Hepatocyte (in vitro differentiated cells): ENCODE results near the gene IFFO2. TPM values are rescaled to one million over a fixed set of nuclear protein-coding genes. Genes with fewer than 3 reads are reported as not detected.

Experiments used
- DNase-seq: peaks from one replicate; pipeline ENCODE4 v3.0.0-alpha.2; 2016; ENCODE audit warnings: low spot score
- H2AFZ ChIP-seq: fragments of 200-600 bp; sonication (generic); 2 replicates; pipeline ENCODE4 v1.6.0; 2016; ENCODE audit warnings: antibody characterized with exemption, mild to moderate bottlenecking
- H3K27ac ChIP-seq: fragments of 200-600 bp; sonication (generic); 2 replicates; pipeline ENCODE4 v1.5.1; 2016; ENCODE audit warnings: mild to moderate bottlenecking
- H3K27me3 ChIP-seq: fragments of 200-600 bp; sonication (generic); 2 replicates; pipeline ENCODE4 v1.6.1; 2016
- H3K36me3 ChIP-seq: fragments of 200-600 bp; sonication (generic); replicated peaks from 2 replicates; pipeline ENCODE4 v1.5.1; 2016; ENCODE audit warnings: low read depth; ENCODE audit not compliant: insufficient read depth
- H3K4me1 ChIP-seq: fragments of 200-600 bp; sonication (generic); 2 replicates; pipeline ENCODE4 v1.5.1; 2016; ENCODE audit warnings: mild to moderate bottlenecking, moderate library complexity; ENCODE audit not compliant: insufficient read depth
- H3K4me2 ChIP-seq: fragments of 200-600 bp; sonication (generic); 2 replicates; pipeline ENCODE4 v1.6.0; 2016
- H3K4me3 ChIP-seq: fragments of 200-600 bp; sonication (generic); 2 replicates; pipeline ENCODE4 v1.5.1; 2016; ENCODE audit warnings: mild to moderate bottlenecking
- H3K79me2 ChIP-seq: fragments of 200-600 bp; sonication (generic); 2 replicates; pipeline ENCODE4 v1.6.0; 2017; ENCODE audit warnings: mild to moderate bottlenecking
- H3K9me2 ChIP-seq: fragments of 200-600 bp; sonication (generic); replicated peaks from 2 replicates; pipeline ENCODE4 v1.6.0; 2017; ENCODE audit warnings: mild to moderate bottlenecking; ENCODE audit not compliant: insufficient read depth
- H3K9me3 ChIP-seq: fragments of 200-600 bp; sonication (generic); 2 replicates; pipeline ENCODE4 v1.5.1; 2016; ENCODE audit warnings: low read depth, mild to moderate bottlenecking
- H4K20me1 ChIP-seq: fragments of 200-600 bp; sonication (generic); 2 replicates; pipeline ENCODE4 v1.6.0; 2016; ENCODE audit warnings: mild to moderate bottlenecking; ENCODE audit not compliant: insufficient read depth, poor library complexity, severe bottlenecking
- EZH2 ChIP-seq: fragments of 200-600 bp; sonication (generic); IDR thresholded peaks from 2 replicates; pipeline ENCODE4 v1.6.1; 2016; ENCODE audit warnings: antibody characterized with exemption, mild to moderate bottlenecking, borderline replicate concordance
- EZH2phosphoT487 ChIP-seq: fragments of 200-600 bp; sonication (generic); IDR thresholded peaks from one replicate; pipeline ENCODE4 v1.6.1; 2018; ENCODE audit warnings: antibody characterized with exemption, mild to moderate bottlenecking, low read depth, moderate library complexity; ENCODE audit not compliant: unreplicated experiment, severe bottlenecking
- WGBS: methylation state at CpG from one replicate; pipeline ENCODE4 v1.1.6; 2016; ENCODE audit warnings: low lambda C conversion rate; ENCODE audit errors: missing lambda C conversion rate; 5-methylcytosine and 5-hydroxymethylcytosine counted together
- polyA plus RNA-seq: library from polyadenylated mRNA; unstranded; fragments of >200 nt; fragmentation: Nextera tagmentation; extraction: Ambion mirVana; gene quantifications from 2 replicates; pipeline ENCODE4 v1.2.1, GENCODE V29; 2016
- total RNA-seq: library from RNA; depleted of rRNA; stranded (reverse); fragments of >200 nt; gene quantifications from 2 replicates; pipeline ENCODE4 v1.2.3, GENCODE V29; 2014
- TF ChIP-seq, protein P1 (sequence below): fragments of 200-600 bp; sonication (generic); IDR thresholded peaks from 2 replicates; pipeline ENCODE4 v1.5.1; 2016; ENCODE audit warnings: antibody characterized with exemption, mild to moderate bottlenecking; ENCODE audit not compliant: poor library complexity

The IFFO2 gene
- total and polyA plus RNA-seq, 2 experiments from 2014 or later = 0.85 to 7.2 TPM

- Histone ChIP-seq H4K20me1 (no peaks in the 10 kb centered on the region), H3K9me3 (no peaks in the 10 kb centered on the region), H3K4me2 (no peak overlapping the region), H3K27me3 (no peaks in the 10 kb centered on the region), H3K9me2 (no peaks in the 10 kb centered on the region), H3K4me3 (no peak overlapping the region), H2AFZ (no peak overlapping the region), H3K4me1 (no peaks in the 10 kb centered on the region), H3K79me2 (no peaks in the 10 kb centered on the region), H3K36me3 (no peaks in the 10 kb centered on the region), H3K27ac (no peak overlapping the region)
- 84% methylated on average over 3 of the region's 3 CpGs for WGBS
- TF ChIP-seq EZH2phosphoT487 (no peak), EZH2 (no peak)
- TF ChIP-seq, protein P1, sequence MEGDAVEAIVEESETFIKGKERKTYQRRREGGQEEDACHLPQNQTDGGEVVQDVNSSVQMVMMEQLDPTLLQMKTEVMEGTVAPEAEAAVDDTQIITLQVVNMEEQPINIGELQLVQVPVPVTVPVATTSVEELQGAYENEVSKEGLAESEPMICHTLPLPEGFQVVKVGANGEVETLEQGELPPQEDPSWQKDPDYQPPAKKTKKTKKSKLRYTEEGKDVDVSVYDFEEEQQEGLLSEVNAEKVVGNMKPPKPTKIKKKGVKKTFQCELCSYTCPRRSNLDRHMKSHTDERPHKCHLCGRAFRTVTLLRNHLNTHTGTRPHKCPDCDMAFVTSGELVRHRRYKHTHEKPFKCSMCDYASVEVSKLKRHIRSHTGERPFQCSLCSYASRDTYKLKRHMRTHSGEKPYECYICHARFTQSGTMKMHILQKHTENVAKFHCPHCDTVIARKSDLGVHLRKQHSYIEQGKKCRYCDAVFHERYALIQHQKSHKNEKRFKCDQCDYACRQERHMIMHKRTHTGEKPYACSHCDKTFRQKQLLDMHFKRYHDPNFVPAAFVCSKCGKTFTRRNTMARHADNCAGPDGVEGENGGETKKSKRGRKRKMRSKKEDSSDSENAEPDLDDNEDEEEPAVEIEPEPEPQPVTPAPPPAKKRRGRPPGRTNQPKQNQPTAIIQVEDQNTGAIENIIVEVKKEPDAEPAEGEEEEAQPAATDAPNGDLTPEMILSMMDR = no peak
- no peak for DNase-seq
Observed at GRCh38 chr1:18875796-18876128, 80.7 kb downstream of the IFFO2 start.

DNA sequence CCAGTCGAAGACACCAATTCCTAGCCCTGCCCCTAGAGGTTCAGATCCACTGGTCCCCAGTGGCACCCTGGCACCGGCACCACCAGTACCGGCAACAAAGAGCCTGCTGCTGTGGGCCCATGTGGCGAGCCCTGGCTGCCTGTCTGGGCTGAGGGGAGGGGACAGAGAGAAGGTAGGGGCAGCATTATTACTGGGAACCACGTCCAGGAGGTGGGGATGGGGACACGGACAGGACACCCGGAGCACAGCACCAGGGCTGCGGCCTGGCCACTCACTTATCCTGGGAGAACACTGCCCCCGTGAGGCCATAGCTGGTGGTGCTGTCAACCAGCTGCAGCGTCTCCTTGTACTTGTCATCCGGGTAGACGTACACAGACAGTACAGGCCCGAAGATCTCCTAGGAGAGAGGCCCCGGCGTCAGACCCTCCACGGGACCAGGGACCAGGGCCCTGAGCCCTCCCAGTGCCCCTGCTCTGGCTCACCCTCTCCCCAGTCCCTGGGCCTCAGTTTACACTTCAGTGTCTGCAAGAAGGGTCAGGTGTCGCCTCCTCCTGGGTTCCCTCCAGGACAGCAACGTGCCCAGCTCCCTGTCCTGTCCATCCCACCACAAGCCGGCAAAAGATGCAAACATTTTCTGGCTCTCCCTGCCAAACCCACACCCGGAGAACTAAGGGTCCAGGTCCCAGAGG, 81.2 kb downstream of the IFFO2 start:
- WGBS = 50% methylated on average over 20 of the region's 20 CpGs
- no peak for TF ChIP-seq EZH2phosphoT487
- TF ChIP-seq, protein P1 = peak; percentile 77
- H2AFZ ChIP-seq = no peak overlapping the region

GRCh38 chr1:18874600-18874999, 81.9 kb downstream of the IFFO2 start:
- Histone ChIP-seq H3K27ac (no peak overlapping the region), H3K36me3 (no peaks in the 10 kb centered on the region), H3K27me3 (no peaks in the 10 kb centered on the region), H3K9me3 (no peaks in the 10 kb centered on the region), H2AFZ (no peak overlapping the region), H4K20me1 (no peaks in the 10 kb centered on the region), H3K79me2 (no peaks in the 10 kb centered on the region), H3K9me2 (no peaks in the 10 kb centered on the region), H3K4me1 (no peaks in the 10 kb centered on the region), H3K4me2 (no peak overlapping the region), H3K4me3 (no peak overlapping the region)
- no peak for DNase-seq
- 86% methylated on average over 8 of the region's 8 CpGs for WGBS
- TF ChIP-seq, protein P1 = no peak
- no peak for TF ChIP-seq EZH2phosphoT487
- no peak for TF ChIP-seq EZH2

More for the DNA sequence above, 81.2 kb downstream of the IFFO2 start:
- DNase-seq = peak; percentile 90
- no peaks in the 10 kb centered on the region for H3K27me3 ChIP-seq
- H3K4me2 ChIP-seq = no peak overlapping the region
- no peaks in the 10 kb centered on the region for H3K9me2 ChIP-seq
- no peaks in the 10 kb centered on the region for H3K36me3 ChIP-seq
- H3K27ac ChIP-seq = no peak overlapping the region
- no peaks in the 10 kb centered on the region for H3K9me3 ChIP-seq
- no peaks in the 10 kb centered on the region for H3K79me2 ChIP-seq
- no peak overlapping the region for H3K4me3 ChIP-seq
- H4K20me1 ChIP-seq = no peaks in the 10 kb centered on the region
- no peaks in the 10 kb centered on the region for H3K4me1 ChIP-seq

GRCh38 chr1:18874036-18874435, 82.4 kb downstream of the IFFO2 start:
- no peaks in the 10 kb centered on the region for H3K9me3 ChIP-seq
- no peak overlapping the region for H2AFZ ChIP-seq
- H3K36me3 ChIP-seq = no peaks in the 10 kb centered on the region
- TF ChIP-seq EZH2 (no peak), EZH2phosphoT487 (no peak)
- TF ChIP-seq, protein P1 = no peak
- no peak overlapping the region for H3K4me2 ChIP-seq
- H3K4me3 ChIP-seq = no peak overlapping the region
- no peak overlapping the region for H3K27ac ChIP-seq
- H3K79me2 ChIP-seq = no peaks in the 10 kb centered on the region
- WGBS = 77% methylated on average over 6 of the region's 6 CpGs
- no peak for DNase-seq
- H4K20me1 ChIP-seq = no peaks in the 10 kb centered on the region
- H3K9me2 ChIP-seq = no peaks in the 10 kb centered on the region
- no peaks in the 10 kb centered on the region for H3K4me1 ChIP-seq
- H3K27me3 ChIP-seq = no peaks in the 10 kb centered on the region
